ENCODE measurements around the gene INHBE.

Gene INHBE

DNA sequence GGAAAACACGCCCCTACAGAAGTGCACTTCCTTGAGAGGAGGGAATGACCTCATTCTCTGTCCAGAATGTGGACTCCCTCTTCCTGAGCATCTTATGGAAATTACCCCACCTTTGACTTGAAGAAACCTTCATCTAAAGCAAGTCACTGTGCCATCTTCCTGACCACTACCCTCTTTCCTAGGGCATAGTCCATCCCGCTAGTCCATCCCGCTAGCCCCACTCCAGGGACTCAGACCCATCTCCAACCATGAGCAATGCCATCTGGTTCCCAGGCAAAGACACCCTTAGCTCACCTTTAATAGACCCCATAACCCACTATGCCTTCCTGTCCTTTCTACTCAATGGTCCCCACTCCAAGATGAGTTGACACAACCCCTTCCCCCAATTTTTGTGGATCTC lies 5.0 kb upstream of the INHBE start:
- H4K20me1 ChIP-seq (ENCODE audit: insufficient read depth, low read length, poor library complexity, severe bottlenecking) = no peaks in the 10 kb centered on the region
- H3K79me2 ChIP-seq (ENCODE audit: insufficient read depth, low read length) = no peaks in the 10 kb centered on the region
- peaks cover 8% of the 10 kb centered on the region for H3K4me1 ChIP-seq (ENCODE audit: insufficient read depth, low read length, poor library complexity, severe bottlenecking)
- no peaks in the 10 kb centered on the region for H3F3A ChIP-seq (ENCODE audit: low read depth)
- H2AFZ ChIP-seq (ENCODE audit: low read length) = no peak overlapping the region
- TF ChIP-seq CTCF (conservative IDR thresholded peaks at IDR 0.05; ENCODE audit: low read length) (no peak), EZH2phosphoT487 (IDR thresholded peaks at IDR 0.05; ENCODE audit: borderline replicate concordance) (no peak)
- no peak overlapping the region for H3K4me2 ChIP-seq (ENCODE audit: low read depth, low read length, poor library complexity, severe bottlenecking)
- no peak overlapping the region for H3K9ac ChIP-seq (ENCODE audit: low read depth, low read length, poor library complexity, severe bottlenecking)
- no peaks in the 10 kb centered on the region for H3K9me3 ChIP-seq (ENCODE audit: insufficient read depth, low read depth, low read length)
- no peaks in the 10 kb centered on the region for H3K27me3 ChIP-seq (ENCODE audit: insufficient read depth, low read length, poor library complexity, severe bottlenecking)
- no peak overlapping the region for H3K4me3 ChIP-seq (ENCODE audit: low read length, poor library complexity, severe bottlenecking)
- no peaks in the 10 kb centered on the region for H3K9me2 ChIP-seq (replicated peaks; ENCODE audit: low read depth, low read length)
- no peaks in the 10 kb centered on the region for H3K36me3 ChIP-seq (ENCODE audit: insufficient read depth, low read length)

DNA sequence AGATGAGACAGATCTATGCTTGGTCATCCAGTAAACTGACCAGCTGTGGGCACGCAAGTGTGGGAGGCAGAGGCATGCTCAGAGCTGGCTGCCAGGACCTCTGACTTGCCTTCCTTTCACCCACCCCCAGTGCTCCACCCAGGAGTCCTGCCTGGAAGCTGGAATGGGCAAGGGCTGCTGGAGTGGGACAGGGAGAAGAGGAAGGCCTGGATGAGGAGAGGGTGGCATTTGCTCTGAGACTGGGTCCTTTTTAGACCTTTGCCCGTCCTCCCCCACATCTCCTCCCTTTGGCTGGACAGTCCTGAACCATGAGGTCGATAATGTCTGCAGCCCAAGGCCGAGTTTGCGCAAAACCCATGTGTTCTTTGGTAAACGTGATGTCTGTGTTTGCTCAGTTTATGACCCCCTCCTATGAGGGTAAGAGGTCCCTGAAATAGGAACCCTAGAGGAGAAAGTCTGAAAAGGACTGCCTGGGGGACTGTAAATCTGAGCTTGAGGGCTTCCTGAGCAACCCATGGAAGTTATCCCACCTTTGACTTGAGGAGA lies 3.8 kb upstream of the INHBE start:
- TF ChIP-seq CTCF (conservative IDR thresholded peaks at IDR 0.05; ENCODE audit: low read length) = no peak
- TF ChIP-seq EZH2phosphoT487 (IDR thresholded peaks at IDR 0.05; ENCODE audit: borderline replicate concordance) = no peak
- Histone ChIP-seq H4K20me1 (ENCODE audit: insufficient read depth, low read length, poor library complexity, severe bottlenecking) (no peaks in the 10 kb centered on the region), H3K9me2 (replicated peaks; ENCODE audit: low read depth, low read length) (no peaks in the 10 kb centered on the region), H3K9ac (ENCODE audit: low read depth, low read length, poor library complexity, severe bottlenecking) (no peak overlapping the region), H3K4me3 (ENCODE audit: low read length, poor library complexity, severe bottlenecking) (no peak overlapping the region), H3F3A (ENCODE audit: low read depth) (no peaks in the 10 kb centered on the region), H3K79me2 (ENCODE audit: insufficient read depth, low read length) (no peaks in the 10 kb centered on the region), H3K36me3 (ENCODE audit: insufficient read depth, low read length) (no peaks in the 10 kb centered on the region), H3K9me3 (ENCODE audit: insufficient read depth, low read depth, low read length) (no peaks in the 10 kb centered on the region), H2AFZ (ENCODE audit: low read length) (no peak overlapping the region), H3K4me2 (ENCODE audit: low read depth, low read length, poor library complexity, severe bottlenecking) (no peak overlapping the region), H3K4me1 (ENCODE audit: insufficient read depth, low read length, poor library complexity, severe bottlenecking) (peaks cover 6% of the 10 kb centered on the region), H3K27me3 (ENCODE audit: insufficient read depth, low read length, poor library complexity, severe bottlenecking) (no peaks in the 10 kb centered on the region)

GRCh38 chr12:57452181-57452936 lies 2.7 kb upstream of the INHBE start:
- no peaks in the 10 kb centered on the region for H3K79me2 ChIP-seq (ENCODE audit: insufficient read depth, low read length)
- no peaks in the 10 kb centered on the region for H3K9me3 ChIP-seq (ENCODE audit: insufficient read depth, low read depth, low read length)
- no peaks in the 10 kb centered on the region for H3K36me3 ChIP-seq (ENCODE audit: insufficient read depth, low read length)
- H3K9me2 ChIP-seq (replicated peaks; ENCODE audit: low read depth, low read length) = no peaks in the 10 kb centered on the region
- no peaks in the 10 kb centered on the region for H3K27me3 ChIP-seq (ENCODE audit: insufficient read depth, low read length, poor library complexity, severe bottlenecking)
- peaks cover 6% of the 10 kb centered on the region for H3K4me1 ChIP-seq (ENCODE audit: insufficient read depth, low read length, poor library complexity, severe bottlenecking)
- H3K4me2 ChIP-seq (ENCODE audit: low read depth, low read length, poor library complexity, severe bottlenecking) = no peak overlapping the region
- no peak overlapping the region for H3K4me3 ChIP-seq (ENCODE audit: low read length, poor library complexity, severe bottlenecking)
- no peaks in the 10 kb centered on the region for H4K20me1 ChIP-seq (ENCODE audit: insufficient read depth, low read length, poor library complexity, severe bottlenecking)
- H3F3A ChIP-seq (ENCODE audit: low read depth) = no peaks in the 10 kb centered on the region
- H3K9ac ChIP-seq (ENCODE audit: low read depth, low read length, poor library complexity, severe bottlenecking) = no peak overlapping the region
- no peak for TF ChIP-seq EZH2phosphoT487 (IDR thresholded peaks at IDR 0.05; ENCODE audit: borderline replicate concordance)
- no peak for TF ChIP-seq CTCF (conservative IDR thresholded peaks at IDR 0.05; ENCODE audit: low read length)
- H2AFZ ChIP-seq (ENCODE audit: low read length) = peak overlapping the region; percentile 41
